Neural crest cell (in vitro differentiated cells): ENCODE measurements around the gene GRAMD2A. TPM values are rescaled to one million over a fixed set of nuclear protein-coding genes. Genes with fewer than 3 reads are reported as not detected.

Source experiments
- DNase-seq: peaks from one replicate; pipeline ENCODE4 v3.0.0; 2021; ENCODE audit warnings: low read depth, mixed read lengths, low spot score
- H3K27ac Mint-ChIP-seq: one replicate; pipeline ENCODE4 v1.8.0; 2021; ENCODE audit warnings: mild to moderate bottlenecking, mixed read lengths; ENCODE audit not compliant: unreplicated experiment
- H3K27me3 Mint-ChIP-seq: 2 replicates; pipeline ENCODE4 v1.8.0; 2021; ENCODE audit warnings: low read depth, mild to moderate bottlenecking, mixed read lengths
- H3K36me3 Mint-ChIP-seq: 2 replicates; pipeline ENCODE4 v1.8.0; 2021; ENCODE audit warnings: low read depth, mild to moderate bottlenecking, mixed read lengths
- H3K4me1 Mint-ChIP-seq: 2 replicates; pipeline ENCODE4 v1.8.0; 2021; ENCODE audit warnings: mixed read lengths
- H3K4me3 Mint-ChIP-seq: one replicate; pipeline ENCODE4 v1.8.0; 2021; ENCODE audit warnings: mild to moderate bottlenecking, mixed read lengths
- H3K9me3 Mint-ChIP-seq: 2 replicates; pipeline ENCODE4 v1.8.0; 2021; ENCODE audit warnings: mixed read lengths
- CTCF ChIP-seq: fragments of 200-600 bp; sonication (generic); conservative IDR thresholded peaks from 2 replicates; pipeline ENCODE4 v1.5.0; 2021; ENCODE audit warnings: antibody characterized with exemption, mild to moderate bottlenecking
- total RNA-seq: library from RNA; stranded (reverse); gene quantifications from 2 replicates; pipeline ENCODE4 v1.2.1, GENCODE V29; 2021

The GRAMD2A gene
- total RNA-seq, 1 donor from 2014 or later = 0.35 TPM

GRCh38 chr15:72237029-72237852 lies 39.7 kb upstream of the GRAMD2A start:
- Mint-ChIP-seq H3K4me3 (no peak overlapping the region), H3K27ac (peak overlapping the region; percentile 87), H3K36me3 (peaks cover 5% of the 10 kb centered on the region), H3K4me1 (peaks cover 5% of the 10 kb centered on the region), H3K9me3 (no peaks in the 10 kb centered on the region), H3K27me3 (no peaks in the 10 kb centered on the region)
- no peak for DNase-seq
- no peak for TF ChIP-seq CTCF

- Mint-ChIP-seq H3K36me3 (peaks cover 2% of the 10 kb centered on the region), H3K9me3 (no peaks in the 10 kb centered on the region), H3K27ac (no peak overlapping the region), H3K27me3 (no peaks in the 10 kb centered on the region), H3K4me1 (peaks cover 12% of the 10 kb centered on the region), H3K4me3 (no peak overlapping the region)
- TF ChIP-seq CTCF = no peak
- no peak for DNase-seq
These were observed 38.9 kb upstream of the GRAMD2A start for GRCh38 chr15:72236381-72237003.

DNA sequence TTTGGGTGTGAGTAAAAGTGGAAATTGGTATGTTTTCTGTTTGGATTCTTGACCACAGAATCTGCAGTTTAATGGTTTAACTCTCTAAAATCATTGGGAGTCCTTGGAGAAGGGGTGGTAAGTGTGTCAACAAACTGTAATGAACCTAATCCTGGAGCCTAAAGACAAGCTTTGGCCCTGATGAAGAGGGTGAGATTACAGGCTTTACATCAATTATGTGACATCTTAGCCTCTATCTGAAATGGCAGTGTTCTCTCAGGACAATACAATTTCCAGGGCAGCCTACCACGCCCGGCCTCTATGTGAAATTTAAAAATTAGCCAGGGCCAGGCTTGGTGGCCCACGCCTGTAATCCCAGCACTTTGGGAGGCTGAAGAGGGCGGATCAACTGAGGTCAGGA lies 37.7 kb upstream of the GRAMD2A start:
- H3K4me1 Mint-ChIP-seq = peaks cover 17% of the 10 kb centered on the region
- no peak for DNase-seq
- no peak overlapping the region for H3K27ac Mint-ChIP-seq
- H3K9me3 Mint-ChIP-seq = no peaks in the 10 kb centered on the region
- no peaks in the 10 kb centered on the region for H3K36me3 Mint-ChIP-seq
- H3K4me3 Mint-ChIP-seq = no peak overlapping the region
- no peak for TF ChIP-seq CTCF
- peaks cover 3% of the 10 kb centered on the region for H3K27me3 Mint-ChIP-seq

DNA sequence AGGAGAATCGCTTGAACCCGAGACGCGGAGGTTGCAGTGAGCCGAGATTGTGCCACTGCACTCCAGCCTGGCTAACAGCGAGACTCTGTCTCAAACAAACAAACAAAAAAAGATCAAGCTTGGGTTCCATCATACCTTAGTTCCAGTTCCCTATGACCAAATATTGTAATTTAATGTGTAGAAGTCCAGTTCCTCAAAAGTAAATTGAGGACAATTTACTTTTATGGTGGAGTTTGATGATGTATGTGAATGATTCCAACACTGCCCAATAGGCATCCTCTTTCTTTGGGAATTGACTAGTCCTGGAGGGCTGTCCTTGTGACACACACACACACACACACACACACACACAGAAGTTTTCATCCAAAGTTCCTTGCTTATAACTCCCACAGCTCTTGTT lies 36.2 kb upstream of the GRAMD2A start:
- Mint-ChIP-seq H3K4me3 (peak overlapping the region; percentile 61), H3K27me3 (peaks cover 3% of the 10 kb centered on the region), H3K4me1 (peaks cover 26% of the 10 kb centered on the region), H3K36me3 (peaks cover 3% of the 10 kb centered on the region), H3K9me3 (no peaks in the 10 kb centered on the region), H3K27ac (no peak overlapping the region)
- no peak for TF ChIP-seq CTCF
- no peak for DNase-seq

DNA sequence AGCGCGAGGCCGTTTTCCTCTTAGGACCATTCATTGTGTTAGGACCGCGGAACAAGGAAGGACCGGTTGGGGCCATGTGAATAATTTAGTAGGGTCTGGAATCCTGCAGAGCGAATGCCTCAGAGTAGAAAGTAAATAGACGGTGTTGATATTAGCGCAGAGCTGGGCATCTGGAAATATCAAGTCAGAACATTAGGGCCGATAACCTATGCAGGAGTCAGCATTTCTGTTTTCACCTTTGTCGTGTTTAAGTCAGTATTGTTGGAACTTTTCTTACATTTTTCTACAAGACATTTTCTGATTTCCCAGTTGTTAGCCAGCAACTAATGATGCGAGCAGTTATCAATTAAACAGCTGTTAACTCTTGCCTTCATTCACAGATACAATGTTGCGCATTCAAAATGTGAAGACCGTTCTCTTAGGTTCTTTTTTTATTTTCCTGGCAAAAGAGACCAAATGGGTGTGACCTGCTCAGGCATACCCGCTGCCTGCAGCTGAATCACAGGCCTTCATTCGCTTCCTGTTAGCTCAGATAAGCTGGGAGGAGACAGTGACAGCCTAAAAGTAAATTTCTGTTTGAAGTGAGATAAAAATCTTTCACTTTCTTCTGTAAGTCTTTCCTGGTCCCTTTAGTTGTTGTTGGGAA lies 34.4 kb upstream of the GRAMD2A start:
- no peaks in the 10 kb centered on the region for H3K9me3 Mint-ChIP-seq
- H3K36me3 Mint-ChIP-seq = peaks cover 3% of the 10 kb centered on the region
- H3K4me3 Mint-ChIP-seq = peak overlapping the region; percentile 99
- DNase-seq = no peak
- TF ChIP-seq CTCF = no peak
- H3K27ac Mint-ChIP-seq = peak overlapping the region; percentile 95
- peaks cover 3% of the 10 kb centered on the region for H3K27me3 Mint-ChIP-seq
- H3K4me1 Mint-ChIP-seq = peaks cover 41% of the 10 kb centered on the region
